ENCODE results near the gene ABCC1.

ABCC1 gene

DNA sequence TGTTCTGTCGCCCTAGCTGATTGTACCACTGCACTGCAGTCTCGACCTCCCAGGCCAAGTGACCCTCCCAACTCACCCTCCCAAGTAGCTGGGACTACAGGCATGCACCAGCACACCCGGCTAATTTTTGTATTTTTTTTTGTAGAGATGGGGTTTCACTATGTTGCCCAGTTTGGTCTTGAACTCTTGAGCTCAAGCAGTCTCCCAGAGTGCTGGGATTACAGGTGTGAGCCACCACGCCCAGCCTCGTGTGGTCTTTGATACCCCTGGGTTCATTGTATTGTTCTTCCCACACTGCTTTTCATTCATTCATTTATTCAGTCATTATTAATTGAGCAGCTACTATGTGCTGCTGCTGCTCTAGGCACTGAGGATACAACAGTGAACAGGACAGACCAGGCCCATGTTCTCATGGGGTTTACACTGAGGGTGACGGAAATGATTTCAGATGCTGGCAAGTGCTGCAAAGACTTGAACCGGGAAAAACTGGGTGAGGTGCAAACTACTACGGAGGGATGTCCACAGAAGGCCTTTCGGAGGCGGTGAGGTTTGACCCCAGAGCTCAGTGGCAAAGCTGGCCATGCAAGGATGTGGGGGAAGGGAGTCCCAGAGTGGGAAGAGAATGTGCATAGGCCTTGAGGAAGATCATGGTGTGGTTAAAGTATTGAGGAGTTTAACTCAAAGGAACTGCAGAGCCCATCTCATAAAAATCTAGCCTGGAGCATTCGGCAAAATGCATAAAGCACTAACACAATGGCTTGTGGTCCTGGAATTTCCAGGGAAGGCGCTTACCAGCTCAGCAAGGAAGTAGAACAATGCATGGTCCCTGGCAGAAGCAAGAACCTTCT, 10.9 kb downstream of the ABCC1 start:
- TF ChIP-seq, protein P1, sequence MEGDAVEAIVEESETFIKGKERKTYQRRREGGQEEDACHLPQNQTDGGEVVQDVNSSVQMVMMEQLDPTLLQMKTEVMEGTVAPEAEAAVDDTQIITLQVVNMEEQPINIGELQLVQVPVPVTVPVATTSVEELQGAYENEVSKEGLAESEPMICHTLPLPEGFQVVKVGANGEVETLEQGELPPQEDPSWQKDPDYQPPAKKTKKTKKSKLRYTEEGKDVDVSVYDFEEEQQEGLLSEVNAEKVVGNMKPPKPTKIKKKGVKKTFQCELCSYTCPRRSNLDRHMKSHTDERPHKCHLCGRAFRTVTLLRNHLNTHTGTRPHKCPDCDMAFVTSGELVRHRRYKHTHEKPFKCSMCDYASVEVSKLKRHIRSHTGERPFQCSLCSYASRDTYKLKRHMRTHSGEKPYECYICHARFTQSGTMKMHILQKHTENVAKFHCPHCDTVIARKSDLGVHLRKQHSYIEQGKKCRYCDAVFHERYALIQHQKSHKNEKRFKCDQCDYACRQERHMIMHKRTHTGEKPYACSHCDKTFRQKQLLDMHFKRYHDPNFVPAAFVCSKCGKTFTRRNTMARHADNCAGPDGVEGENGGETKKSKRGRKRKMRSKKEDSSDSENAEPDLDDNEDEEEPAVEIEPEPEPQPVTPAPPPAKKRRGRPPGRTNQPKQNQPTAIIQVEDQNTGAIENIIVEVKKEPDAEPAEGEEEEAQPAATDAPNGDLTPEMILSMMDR (conservative IDR thresholded peaks at IDR 0.05; ENCODE audit: low read depth, low read length): no peak
- DNase-seq (ENCODE audit: low read depth): no peak
- no peak overlapping the region for H3K4me3 ChIP-seq (ENCODE audit: low read depth, low read length)

GRCh38 chr16:15961060-15961511, 11.7 kb downstream of the ABCC1 start:
- peak; percentile 60 for DNase-seq (ENCODE audit: low read depth)
- no peak overlapping the region for H3K4me3 ChIP-seq (ENCODE audit: low read depth, low read length)
- TF ChIP-seq, protein P1 (conservative IDR thresholded peaks at IDR 0.05; ENCODE audit: low read depth, low read length): no peak

GRCh38 chr16:15961571-15962090, 12.2 kb downstream of the ABCC1 start:
- DNase-seq (ENCODE audit: low read depth): no peak
- H3K4me3 ChIP-seq (ENCODE audit: low read depth, low read length): no peak overlapping the region
- TF ChIP-seq, protein P1 (conservative IDR thresholded peaks at IDR 0.05; ENCODE audit: low read depth, low read length): no peak

DNA sequence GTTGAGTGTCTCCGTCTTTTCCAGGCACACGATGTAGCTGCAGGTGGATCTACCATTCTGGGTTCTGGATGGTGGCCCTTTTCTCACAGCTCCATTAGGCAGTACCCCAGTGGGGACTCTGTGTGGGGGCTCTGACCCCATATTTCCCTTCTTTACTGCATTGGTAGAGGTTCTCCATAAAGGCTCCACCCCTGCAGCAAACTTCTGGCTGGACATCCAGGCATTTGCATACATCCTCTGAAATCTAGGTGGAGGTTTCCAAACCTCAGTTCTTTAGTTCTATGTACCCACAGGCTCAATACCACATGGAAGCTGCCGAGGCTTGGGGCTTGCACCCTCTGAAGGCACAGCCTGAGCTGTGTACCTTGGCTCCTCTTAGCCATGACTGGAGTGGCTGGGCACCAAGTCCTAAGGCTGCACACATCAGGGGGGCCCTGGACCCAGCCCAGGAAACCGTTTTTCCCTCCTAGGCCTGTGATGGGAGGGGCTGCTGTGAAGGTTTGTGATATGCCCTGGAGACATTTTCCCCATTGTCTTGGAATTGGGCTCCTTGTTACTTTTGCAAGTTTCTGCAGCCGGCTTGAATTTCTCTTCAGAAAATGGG, 14.0 kb downstream of the ABCC1 start:
- H3K4me3 ChIP-seq (ENCODE audit: low read depth, low read length): no peak overlapping the region
- no peak for DNase-seq (ENCODE audit: low read depth)
- TF ChIP-seq, protein P1 (conservative IDR thresholded peaks at IDR 0.05; ENCODE audit: low read depth, low read length): no peak

DNA sequence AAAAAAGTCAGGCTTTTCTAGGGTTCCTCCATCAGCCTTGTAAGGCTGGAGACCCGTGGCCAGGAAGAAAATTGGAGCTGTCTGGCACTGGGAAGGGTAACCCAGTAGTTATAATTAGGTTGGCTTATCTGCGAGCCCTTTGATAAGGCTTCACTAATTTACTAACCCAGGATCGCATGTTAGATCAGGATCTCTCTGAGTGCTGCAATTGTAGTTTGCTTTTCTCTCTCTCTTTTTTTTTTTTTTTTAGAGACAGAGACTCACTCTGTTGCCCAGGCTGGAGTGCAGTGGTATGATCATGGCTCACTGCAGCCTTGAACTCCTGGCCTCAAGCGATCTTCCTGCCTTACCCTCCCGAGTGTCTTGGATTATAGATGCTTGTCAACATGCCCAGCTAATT, 17.0 kb downstream of the ABCC1 start:
- TF ChIP-seq, protein P1 (conservative IDR thresholded peaks at IDR 0.05; ENCODE audit: low read depth, low read length): no peak
- H3K4me3 ChIP-seq (ENCODE audit: low read depth, low read length): no peak overlapping the region
- DNase-seq (ENCODE audit: low read depth): no peak

DNA sequence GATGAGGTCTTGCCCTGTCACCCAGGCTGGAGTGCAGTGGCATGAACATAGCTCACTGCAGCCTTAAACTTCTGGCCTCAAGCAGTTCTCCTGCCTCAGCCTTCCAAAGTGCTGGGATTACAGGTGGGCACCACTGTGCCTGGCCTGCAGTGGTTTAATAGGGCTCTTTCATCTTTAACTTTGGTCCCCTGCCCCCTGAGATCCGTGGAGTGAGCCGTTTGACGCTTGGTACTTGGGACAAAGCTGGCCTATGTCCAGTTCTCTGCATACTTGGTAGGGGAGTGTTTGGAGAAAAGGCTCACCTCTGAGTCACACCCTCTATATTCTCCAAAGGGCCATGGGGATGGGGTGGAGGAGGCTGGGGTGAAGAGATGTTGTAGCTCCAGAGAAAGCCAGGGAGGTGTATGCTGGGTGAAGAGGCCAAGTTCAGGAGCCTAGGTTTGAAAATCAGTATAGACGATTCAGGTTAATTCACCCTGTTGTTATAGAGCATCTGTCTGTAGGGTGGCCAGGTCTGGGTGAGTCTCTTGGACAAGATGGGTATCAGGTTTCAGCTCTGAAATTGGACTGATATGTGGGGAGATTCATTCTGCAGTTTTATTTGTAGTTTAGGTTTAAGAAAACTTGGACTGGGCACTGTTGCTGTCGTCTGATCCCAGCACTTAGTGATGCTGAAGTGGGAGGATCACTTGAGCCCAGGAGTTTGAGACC, 17.6 kb downstream of the ABCC1 start:
- DNase-seq (ENCODE audit: low read depth): peak; percentile 61
- TF ChIP-seq, protein P1 (conservative IDR thresholded peaks at IDR 0.05; ENCODE audit: low read depth, low read length): no peak

More for the DNA sequence above, 17.6 kb downstream of the ABCC1 start:
- H3K4me3 ChIP-seq (ENCODE audit: low read depth, low read length): no peak overlapping the region

Data from choroid plexus epithelial cell (primary cell).